Measurements from ENCODE around the gene LIPC.

LIPC gene

GRCh38 chr15:58404722-58405121, 27.1 kb upstream of the LIPC start:
- Histone ChIP-seq H3K79me2 (ENCODE audit: insufficient read depth, low read length) (no peaks in the 10 kb centered on the region), H3K9ac (ENCODE audit: low read length) (no peak overlapping the region), H3K27me3 (ENCODE audit: low read length) (no peaks in the 10 kb centered on the region), H4K20me1 (ENCODE audit: low read depth, low read length) (no peaks in the 10 kb centered on the region), H3K4me2 (ENCODE audit: low read depth, low read length, poor library complexity, severe bottlenecking) (no peak overlapping the region), H3F3A (ENCODE audit: insufficient read depth) (no peaks in the 10 kb centered on the region), H3K4me3 (ENCODE audit: insufficient read depth, low read length, poor library complexity, severe bottlenecking) (no peak overlapping the region), H3K36me3 (ENCODE audit: low read length) (no peaks in the 10 kb centered on the region), H2AFZ (ENCODE audit: low read depth, low read length, severe bottlenecking) (no peak overlapping the region), H3K9me3 (ENCODE audit: insufficient read depth, low read length) (no peaks in the 10 kb centered on the region), H3K27ac (ENCODE audit: low read depth, low read length) (no peak overlapping the region), H3K9me2 (replicated peaks; ENCODE audit: insufficient read depth, low read length) (no peaks in the 10 kb centered on the region)
- TF ChIP-seq EZH2phosphoT487 (conservative IDR thresholded peaks at IDR 0.05; ENCODE audit: low read length) = no peak
- TF ChIP-seq, protein P1, sequence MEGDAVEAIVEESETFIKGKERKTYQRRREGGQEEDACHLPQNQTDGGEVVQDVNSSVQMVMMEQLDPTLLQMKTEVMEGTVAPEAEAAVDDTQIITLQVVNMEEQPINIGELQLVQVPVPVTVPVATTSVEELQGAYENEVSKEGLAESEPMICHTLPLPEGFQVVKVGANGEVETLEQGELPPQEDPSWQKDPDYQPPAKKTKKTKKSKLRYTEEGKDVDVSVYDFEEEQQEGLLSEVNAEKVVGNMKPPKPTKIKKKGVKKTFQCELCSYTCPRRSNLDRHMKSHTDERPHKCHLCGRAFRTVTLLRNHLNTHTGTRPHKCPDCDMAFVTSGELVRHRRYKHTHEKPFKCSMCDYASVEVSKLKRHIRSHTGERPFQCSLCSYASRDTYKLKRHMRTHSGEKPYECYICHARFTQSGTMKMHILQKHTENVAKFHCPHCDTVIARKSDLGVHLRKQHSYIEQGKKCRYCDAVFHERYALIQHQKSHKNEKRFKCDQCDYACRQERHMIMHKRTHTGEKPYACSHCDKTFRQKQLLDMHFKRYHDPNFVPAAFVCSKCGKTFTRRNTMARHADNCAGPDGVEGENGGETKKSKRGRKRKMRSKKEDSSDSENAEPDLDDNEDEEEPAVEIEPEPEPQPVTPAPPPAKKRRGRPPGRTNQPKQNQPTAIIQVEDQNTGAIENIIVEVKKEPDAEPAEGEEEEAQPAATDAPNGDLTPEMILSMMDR (IDR thresholded peaks at IDR 0.05; ENCODE audit: insufficient read depth, low read length, poor library complexity, severe bottlenecking) = no peak

DNA sequence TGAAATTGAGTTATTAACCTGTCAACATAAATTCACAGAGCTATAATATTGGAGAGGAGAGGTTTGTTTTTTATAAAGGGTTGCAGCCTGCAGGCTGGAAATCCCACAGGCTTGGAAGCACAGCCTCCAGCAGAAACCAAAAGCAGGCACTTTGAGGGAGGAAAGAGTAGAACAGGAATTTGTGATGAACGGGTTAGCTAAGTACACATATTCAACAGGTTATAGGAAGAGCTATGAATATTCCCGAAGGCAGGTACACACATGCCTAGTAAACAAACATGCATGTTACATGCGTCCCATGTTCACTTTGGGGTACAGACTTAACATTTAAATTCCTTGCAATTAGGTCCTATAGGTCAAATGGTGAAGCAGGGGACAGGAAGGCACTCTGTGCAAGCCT, 25.9 kb upstream of the LIPC start:
- H3K9ac ChIP-seq (ENCODE audit: low read length) = no peak overlapping the region
- no peak overlapping the region for H3K4me3 ChIP-seq (ENCODE audit: insufficient read depth, low read length, poor library complexity, severe bottlenecking)
- no peak overlapping the region for H3K27ac ChIP-seq (ENCODE audit: low read depth, low read length)
- H3K36me3 ChIP-seq (ENCODE audit: low read length) = no peaks in the 10 kb centered on the region
- no peaks in the 10 kb centered on the region for H3K79me2 ChIP-seq (ENCODE audit: insufficient read depth, low read length)
- H3K27me3 ChIP-seq (ENCODE audit: low read length) = no peaks in the 10 kb centered on the region
- H3K9me2 ChIP-seq (replicated peaks; ENCODE audit: insufficient read depth, low read length) = no peaks in the 10 kb centered on the region
- TF ChIP-seq EZH2phosphoT487 (conservative IDR thresholded peaks at IDR 0.05; ENCODE audit: low read length) = no peak
- TF ChIP-seq, protein P1 (IDR thresholded peaks at IDR 0.05; ENCODE audit: insufficient read depth, low read length, poor library complexity, severe bottlenecking) = no peak
- no peak overlapping the region for H3K4me2 ChIP-seq (ENCODE audit: low read depth, low read length, poor library complexity, severe bottlenecking)
- no peaks in the 10 kb centered on the region for H3F3A ChIP-seq (ENCODE audit: insufficient read depth)
- H4K20me1 ChIP-seq (ENCODE audit: low read depth, low read length) = no peaks in the 10 kb centered on the region
- no peaks in the 10 kb centered on the region for H3K9me3 ChIP-seq (ENCODE audit: insufficient read depth, low read length)
- H2AFZ ChIP-seq (ENCODE audit: low read depth, low read length, severe bottlenecking) = no peak overlapping the region

- Histone ChIP-seq H3K79me2 (ENCODE audit: insufficient read depth, low read length) (no peaks in the 10 kb centered on the region), H3K4me3 (ENCODE audit: insufficient read depth, low read length, poor library complexity, severe bottlenecking) (no peak overlapping the region), H3K27ac (ENCODE audit: low read depth, low read length) (no peak overlapping the region), H3K4me2 (ENCODE audit: low read depth, low read length, poor library complexity, severe bottlenecking) (no peak overlapping the region), H3K9ac (ENCODE audit: low read length) (no peak overlapping the region), H3K27me3 (ENCODE audit: low read length) (no peaks in the 10 kb centered on the region), H3K9me2 (replicated peaks; ENCODE audit: insufficient read depth, low read length) (no peaks in the 10 kb centered on the region), H3K36me3 (ENCODE audit: low read length) (no peaks in the 10 kb centered on the region), H2AFZ (ENCODE audit: low read depth, low read length, severe bottlenecking) (no peak overlapping the region), H4K20me1 (ENCODE audit: low read depth, low read length) (no peaks in the 10 kb centered on the region), H3F3A (ENCODE audit: insufficient read depth) (no peaks in the 10 kb centered on the region), H3K9me3 (ENCODE audit: insufficient read depth, low read length) (no peaks in the 10 kb centered on the region)
- TF ChIP-seq, protein P1 (IDR thresholded peaks at IDR 0.05; ENCODE audit: insufficient read depth, low read length, poor library complexity, severe bottlenecking) = no peak
- no peak for TF ChIP-seq EZH2phosphoT487 (conservative IDR thresholded peaks at IDR 0.05; ENCODE audit: low read length)
These were observed 25.0 kb upstream of the LIPC start for GRCh38 chr15:58406811-58407210.
